Ovary (tissue), 3 donors: ENCODE data around the gene VPS52.

Experiments
- EP300 ChIP-seq: sonication (generic); formaldehyde crosslinking; IDR thresholded peaks from one replicate; pipeline ENCODE4 v1.6.1; 2017; ENCODE audit warnings: antibody characterized with exemption
- POLR2A ChIP-seq: fragments of 450-650 bp; IDR thresholded peaks from one replicate; pipeline ENCODE4 v1.6.1; 2017; ENCODE audit warnings: antibody characterized with exemption, mild to moderate bottlenecking, moderate library complexity
- TF ChIP-seq, protein P1 (sequence below), 3 donors: fragments of 450-650 bp in 2 of 3; fragments of 200-600 bp in 1 of 3; IDR thresholded peaks; one replicate each; pipeline versions ENCODE4 v1.5.1 to v1.8.0; 2016 to 2022; ENCODE audit warnings: antibody characterized with exemption in 3 of 3, mild to moderate bottlenecking in 1 of 3
- donor health status: DM: no; HTN: no; CAD: no.

DNA sequence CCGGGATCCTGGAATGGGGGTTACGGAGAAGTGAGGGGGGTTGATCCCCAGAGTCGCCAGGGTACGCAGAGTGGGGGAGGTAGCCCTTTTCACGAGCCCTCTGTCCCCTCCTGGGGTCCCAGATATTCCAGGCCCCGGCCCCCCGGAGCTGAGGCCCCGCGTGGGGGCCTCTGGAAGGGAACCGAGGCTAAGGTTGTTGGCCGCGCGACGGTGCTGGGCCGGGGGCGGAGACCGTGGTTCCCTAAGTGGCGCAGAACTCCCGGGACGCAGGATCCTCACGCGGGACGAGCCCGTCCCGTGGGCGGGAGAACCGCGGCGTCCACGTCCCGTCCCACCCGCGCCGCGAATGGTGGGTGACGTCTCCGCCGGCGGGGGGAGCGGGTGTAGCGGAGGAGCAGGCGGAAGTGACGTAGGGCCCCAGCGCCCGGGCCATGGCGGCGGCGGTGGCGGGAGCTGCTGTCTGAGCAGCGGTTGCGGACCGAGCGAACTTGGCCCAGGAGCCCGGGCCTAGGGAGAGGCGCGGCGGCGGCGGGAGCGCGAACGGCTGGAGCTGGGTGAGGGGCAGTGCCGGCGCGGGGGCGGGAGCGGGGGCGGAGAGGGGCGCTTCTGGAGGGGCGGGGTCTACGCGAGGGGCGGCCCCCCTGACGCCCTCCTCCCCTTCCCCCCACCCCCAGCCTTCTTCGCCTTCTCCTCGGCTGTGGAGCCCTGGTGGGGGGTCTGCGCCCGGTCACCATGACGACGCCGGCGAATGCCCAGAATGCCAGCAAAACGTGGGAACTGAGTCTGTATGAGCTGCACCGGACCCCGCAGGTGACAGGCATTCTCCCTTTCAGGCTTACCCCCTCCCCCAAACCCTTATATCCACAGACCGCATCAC lies 63.3 kb downstream of the VPS52 start, which contains the start of gene RING1:
- TF ChIP-seq, protein P1, sequence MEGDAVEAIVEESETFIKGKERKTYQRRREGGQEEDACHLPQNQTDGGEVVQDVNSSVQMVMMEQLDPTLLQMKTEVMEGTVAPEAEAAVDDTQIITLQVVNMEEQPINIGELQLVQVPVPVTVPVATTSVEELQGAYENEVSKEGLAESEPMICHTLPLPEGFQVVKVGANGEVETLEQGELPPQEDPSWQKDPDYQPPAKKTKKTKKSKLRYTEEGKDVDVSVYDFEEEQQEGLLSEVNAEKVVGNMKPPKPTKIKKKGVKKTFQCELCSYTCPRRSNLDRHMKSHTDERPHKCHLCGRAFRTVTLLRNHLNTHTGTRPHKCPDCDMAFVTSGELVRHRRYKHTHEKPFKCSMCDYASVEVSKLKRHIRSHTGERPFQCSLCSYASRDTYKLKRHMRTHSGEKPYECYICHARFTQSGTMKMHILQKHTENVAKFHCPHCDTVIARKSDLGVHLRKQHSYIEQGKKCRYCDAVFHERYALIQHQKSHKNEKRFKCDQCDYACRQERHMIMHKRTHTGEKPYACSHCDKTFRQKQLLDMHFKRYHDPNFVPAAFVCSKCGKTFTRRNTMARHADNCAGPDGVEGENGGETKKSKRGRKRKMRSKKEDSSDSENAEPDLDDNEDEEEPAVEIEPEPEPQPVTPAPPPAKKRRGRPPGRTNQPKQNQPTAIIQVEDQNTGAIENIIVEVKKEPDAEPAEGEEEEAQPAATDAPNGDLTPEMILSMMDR (IDR thresholded peaks at IDR 0.05) = peak in 2 of 3 donors; percentile 20 to 43
- peak; percentile 100 for TF ChIP-seq POLR2A
- TF ChIP-seq EP300 = no peak
